Nephron (organoid): ENCODE measurements around the gene WNK2.
A peak's percentile ranks its signal among the peaks of the same experiment; 100 is the strongest.
"Not testable (repeated sequence)": the region's sequence is repeated elsewhere in the genome, so short reads cannot be mapped to it uniquely, and the experiment has no call there.

Experiments used
- H3K27ac Mint-ChIP-seq, 3 experiments: 2 replicates each; pipeline ENCODE4 v1.8.0; 2020; ENCODE audit warnings: mixed read lengths in 3 of 3, mild to moderate bottlenecking in 2 of 3, moderate library complexity in 1 of 3
- H3K27me3 Mint-ChIP-seq: 2 replicates; pipeline ENCODE4 v1.8.0; 2021; ENCODE audit warnings: low read depth, mild to moderate bottlenecking, moderate library complexity, mixed read lengths
- H3K36me3 Mint-ChIP-seq: 2 replicates; pipeline ENCODE4 v1.8.0; 2020; ENCODE audit warnings: low read depth, mixed read lengths
- H3K4me1 Mint-ChIP-seq: 2 replicates; pipeline ENCODE4 v1.8.0; 2020; ENCODE audit warnings: mixed read lengths
- H3K4me3 Mint-ChIP-seq, 3 experiments: 2 replicates each; pipeline ENCODE4 v1.8.0; 2020; ENCODE audit warnings: mild to moderate bottlenecking in 3 of 3, mixed read lengths in 3 of 3, moderate library complexity in 2 of 3
- H3K9me3 Mint-ChIP-seq: 2 replicates; pipeline ENCODE4 v1.8.0; 2020; ENCODE audit warnings: mixed read lengths
- CTCF ChIP-seq, 3 experiments: fragments of 200-600 bp; sonication (generic); IDR thresholded peaks; one replicate each; pipeline ENCODE4 v1.5.0; 2021; ENCODE audit warnings: antibody characterized with exemption in 3 of 3; ENCODE audit not compliant: unreplicated experiment in 3 of 3

The WNK2 gene

GRCh38 chr9:93139365-93140182, 44.4 kb upstream of the WNK2 start:
- Mint-ChIP-seq H3K27ac (no peak overlapping the region), H3K36me3 (no peaks in the 10 kb centered on the region), H3K27me3 (peaks cover 9% of the 10 kb centered on the region), H3K9me3 (no peaks in the 10 kb centered on the region), H3K4me1 (peaks cover 16% of the 10 kb centered on the region), H3K4me3 (no peak overlapping the region)
- no peak for TF ChIP-seq CTCF (IDR thresholded peaks at IDR 0.05; ENCODE audit: unreplicated experiment in 3 of 3)

- Mint-ChIP-seq H3K9me3 (peaks cover 3% of the 10 kb centered on the region), H3K4me3 (no peak overlapping the region), H3K4me1 (peaks cover 6% of the 10 kb centered on the region), H3K36me3 (no peaks in the 10 kb centered on the region), H3K27me3 (peaks cover 5% of the 10 kb centered on the region), H3K27ac (no peak overlapping the region)
- no peak for TF ChIP-seq CTCF (IDR thresholded peaks at IDR 0.05; ENCODE audit: unreplicated experiment in 3 of 3)
Observed at GRCh38 chr9:93141771-93142483, 42.0 kb upstream of the WNK2 start.

GRCh38 chr9:93143830-93144530, 40.0 kb upstream of the WNK2 start:
- H3K27ac Mint-ChIP-seq, result peak overlapping the region in 2 of 3 experiments; percentile 17 to 26
- peaks cover 3% of the 10 kb centered on the region for H3K9me3 Mint-ChIP-seq
- peaks cover 5% of the 10 kb centered on the region for H3K27me3 Mint-ChIP-seq
- H3K4me3 Mint-ChIP-seq, result no peak overlapping the region
- no peak for TF ChIP-seq CTCF (IDR thresholded peaks at IDR 0.05; ENCODE audit: unreplicated experiment in 3 of 3)
- H3K4me1 Mint-ChIP-seq, result peaks cover 6% of the 10 kb centered on the region
- no peaks in the 10 kb centered on the region for H3K36me3 Mint-ChIP-seq

- H3K27me3 Mint-ChIP-seq, H3K36me3 Mint-ChIP-seq, H3K4me1 Mint-ChIP-seq, H3K9me3 Mint-ChIP-seq, H3K27ac Mint-ChIP-seq, H3K4me3 Mint-ChIP-seq: not testable (repeated sequence)
Observed at GRCh38 chr9:93146696-93147095, 37.2 kb upstream of the WNK2 start.

GRCh38 chr9:93147632-93148031, 36.3 kb upstream of the WNK2 start:
- H3K36me3 Mint-ChIP-seq, result no peaks in the 10 kb centered on the region
- peaks cover 3% of the 10 kb centered on the region for H3K9me3 Mint-ChIP-seq
- no peak for TF ChIP-seq CTCF (IDR thresholded peaks at IDR 0.05; ENCODE audit: unreplicated experiment in 3 of 3)
- peaks cover 5% of the 10 kb centered on the region for H3K27me3 Mint-ChIP-seq
- H3K4me3 Mint-ChIP-seq, result no peak overlapping the region
- no peak overlapping the region for H3K27ac Mint-ChIP-seq
- H3K4me1 Mint-ChIP-seq, result peaks cover 6% of the 10 kb centered on the region

GRCh38 chr9:93148721-93149120, 35.2 kb upstream of the WNK2 start:
- Mint-ChIP-seq H3K27ac (no peak overlapping the region), H3K9me3 (peaks cover 3% of the 10 kb centered on the region), H3K36me3 (no peaks in the 10 kb centered on the region), H3K4me3 (no peak overlapping the region), H3K4me1 (peaks cover 6% of the 10 kb centered on the region), H3K27me3 (peaks cover 5% of the 10 kb centered on the region)
- TF ChIP-seq CTCF (IDR thresholded peaks at IDR 0.05; ENCODE audit: unreplicated experiment in 3 of 3), result no peak
